GM12892 (cell line): ENCODE measurements around the gene REXO1.
A peak's percentile ranks its signal among the peaks of the same experiment; 100 is the strongest.

Source experiments
- DNase-seq: peaks from one replicate; pipeline ENCODE4 v3.0.0; 2011; ENCODE audit not compliant: insufficient read length
- FAIRE-seq: peaks from 2 replicates; lab custom pipeline; 2011; peaks lifted over from hg19 to GRCh38; lab: Jason Lieb, UNC
- POLR2A ChIP-seq: IDR thresholded peaks from 2 replicates; pipeline ENCODE4 v1.6.1; 2011; ENCODE audit warnings: low read depth, low read length, control low read depth
- POLR2AphosphoS5 ChIP-seq: IDR thresholded peaks from 2 replicates; pipeline ENCODE4 v1.6.1; 2011; ENCODE audit warnings: low read depth, low read length, control low read depth
- TAF1 ChIP-seq: IDR thresholded peaks from 2 replicates; pipeline ENCODE4 v1.6.1; 2011; ENCODE audit warnings: low read depth, mild to moderate bottlenecking, control low read depth, low read length, borderline replicate concordance

REXO1 gene

DNA sequence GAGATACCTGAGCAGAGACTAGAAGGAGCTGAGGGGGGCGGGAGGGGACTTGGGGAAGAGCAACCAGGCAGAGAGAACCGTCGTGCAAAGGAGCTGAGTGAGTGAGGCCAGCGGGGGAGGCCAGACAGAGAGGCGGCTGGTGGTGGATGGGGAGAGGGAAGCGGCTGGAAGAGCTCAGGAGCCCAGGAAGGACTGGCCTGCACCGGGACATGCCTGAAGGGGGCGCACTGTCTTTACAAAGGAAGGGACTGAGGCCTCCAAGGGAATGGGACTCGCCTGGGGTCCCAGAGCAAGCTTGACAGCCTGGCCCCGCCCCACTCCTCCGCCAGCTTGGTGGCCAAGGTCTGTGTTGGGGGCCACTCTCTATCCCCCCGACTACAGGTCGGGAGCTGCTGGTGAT is 80.0 kb downstream of the REXO1 start:
- no peak for DNase-seq
- FAIRE-seq, result no peak

DNA sequence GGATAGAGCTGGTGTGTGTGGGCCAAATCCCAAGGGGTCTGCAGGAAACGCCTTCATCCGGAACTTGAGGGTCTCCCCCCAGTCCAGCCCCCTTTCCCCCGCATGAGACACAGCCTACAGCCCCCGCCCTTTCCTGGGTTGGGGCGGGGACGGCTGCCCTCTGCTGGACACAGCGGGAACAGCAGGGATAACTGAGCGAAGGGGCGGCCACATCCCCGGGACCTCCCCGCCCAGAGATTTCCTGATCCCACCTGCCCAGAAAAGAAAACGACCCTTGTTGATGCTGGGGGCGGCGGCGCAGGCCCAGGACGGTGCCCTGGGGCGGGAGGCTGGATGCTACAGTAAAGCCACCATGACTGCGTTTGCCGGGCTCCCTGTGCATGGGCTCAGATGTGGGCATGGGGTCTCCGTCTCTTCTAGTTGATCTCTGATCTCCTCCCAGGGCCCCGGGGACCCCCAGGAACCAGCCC is 80.8 kb downstream of the REXO1 start:
- TF ChIP-seq TAF1 (no peak), POLR2AphosphoS5 (no peak), POLR2A (no peak)
- DNase-seq (peak; percentile 90), FAIRE-seq (peak; percentile 79)

More for the DNA sequence above, 80.0 kb downstream of the REXO1 start:
- no peak for TF ChIP-seq TAF1
- TF ChIP-seq POLR2AphosphoS5, result no peak
- no peak for TF ChIP-seq POLR2A

DNA sequence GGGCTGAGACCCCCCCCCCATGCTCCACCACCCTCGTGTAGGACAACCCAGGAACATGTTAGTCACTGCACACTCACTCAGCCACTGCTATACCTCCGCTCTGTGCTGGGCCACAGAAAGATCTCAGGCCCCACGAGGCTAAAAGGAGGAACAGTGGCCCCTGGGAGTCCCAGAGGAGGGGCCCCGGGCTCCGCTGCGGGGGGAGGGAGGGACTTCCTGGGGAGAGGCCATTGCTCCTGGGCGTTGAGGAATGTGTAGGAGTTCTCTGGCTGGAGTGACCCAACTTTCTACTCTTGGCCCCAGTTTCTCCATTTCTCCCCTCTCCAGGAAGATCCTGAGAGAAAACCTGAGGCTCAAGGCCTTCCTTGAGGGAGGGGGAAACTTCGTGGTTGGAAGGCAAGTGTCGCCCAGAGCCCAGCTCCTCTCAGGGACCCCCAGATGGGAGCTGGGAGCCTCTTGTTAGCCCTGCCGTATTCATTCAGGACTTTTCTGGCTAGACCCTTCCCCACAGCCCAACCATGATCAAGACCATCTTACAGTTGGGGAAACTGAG is 81.4 kb downstream of the REXO1 start:
- no peak for TF ChIP-seq POLR2A
- no peak for TF ChIP-seq POLR2AphosphoS5
- TF ChIP-seq TAF1, result no peak
- DNase-seq, result no peak
- no peak for FAIRE-seq

DNA sequence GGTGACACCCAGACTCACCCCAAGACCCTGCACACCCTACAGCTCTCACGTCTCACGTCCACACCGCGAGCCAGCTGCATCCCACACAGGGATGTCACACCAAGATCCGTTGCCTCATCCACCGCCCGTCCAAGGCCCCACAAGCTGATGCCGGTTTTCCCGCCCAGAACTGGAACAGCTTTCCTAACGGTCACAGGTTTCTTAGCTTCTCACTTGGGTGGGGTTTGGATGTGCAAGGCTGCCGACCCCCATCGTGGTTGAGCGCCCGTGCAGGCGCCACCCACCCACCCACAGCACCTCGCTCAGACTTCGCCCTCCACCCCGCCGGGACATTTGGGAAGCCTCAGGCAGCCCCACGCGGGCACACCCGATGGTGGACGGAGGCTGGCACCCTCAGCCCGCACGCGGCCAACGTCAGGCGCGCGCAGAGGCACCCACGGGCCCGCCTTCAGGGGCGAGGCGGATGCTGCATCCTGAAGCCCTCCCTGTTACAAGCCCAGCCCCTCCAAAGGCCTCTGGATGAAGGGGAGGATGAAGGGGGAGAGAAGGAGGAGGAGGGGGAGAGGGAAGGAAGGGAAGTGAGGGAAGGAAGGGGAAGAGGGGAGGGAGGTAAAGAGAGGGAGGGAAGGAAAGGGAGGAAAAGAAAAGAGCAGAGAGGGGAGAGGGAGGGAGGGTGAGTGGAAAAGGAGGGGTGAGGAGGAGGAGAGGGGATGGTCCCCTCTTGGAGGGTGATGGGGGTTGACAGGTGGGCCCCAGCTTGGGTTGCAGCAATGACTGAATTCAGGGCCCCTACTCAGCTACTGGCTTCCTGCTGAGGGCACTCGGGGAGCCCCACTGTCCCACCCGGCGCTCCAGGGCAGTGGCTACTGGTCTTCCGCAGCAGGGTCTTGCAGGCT is 82.1 kb downstream of the REXO1 start:
- no peak for FAIRE-seq
- DNase-seq, result no peak
- TF ChIP-seq POLR2AphosphoS5, result no peak
- TF ChIP-seq POLR2A, result no peak
- TF ChIP-seq TAF1, result no peak
